ENCODE data around the gene SMG6.

DNA sequence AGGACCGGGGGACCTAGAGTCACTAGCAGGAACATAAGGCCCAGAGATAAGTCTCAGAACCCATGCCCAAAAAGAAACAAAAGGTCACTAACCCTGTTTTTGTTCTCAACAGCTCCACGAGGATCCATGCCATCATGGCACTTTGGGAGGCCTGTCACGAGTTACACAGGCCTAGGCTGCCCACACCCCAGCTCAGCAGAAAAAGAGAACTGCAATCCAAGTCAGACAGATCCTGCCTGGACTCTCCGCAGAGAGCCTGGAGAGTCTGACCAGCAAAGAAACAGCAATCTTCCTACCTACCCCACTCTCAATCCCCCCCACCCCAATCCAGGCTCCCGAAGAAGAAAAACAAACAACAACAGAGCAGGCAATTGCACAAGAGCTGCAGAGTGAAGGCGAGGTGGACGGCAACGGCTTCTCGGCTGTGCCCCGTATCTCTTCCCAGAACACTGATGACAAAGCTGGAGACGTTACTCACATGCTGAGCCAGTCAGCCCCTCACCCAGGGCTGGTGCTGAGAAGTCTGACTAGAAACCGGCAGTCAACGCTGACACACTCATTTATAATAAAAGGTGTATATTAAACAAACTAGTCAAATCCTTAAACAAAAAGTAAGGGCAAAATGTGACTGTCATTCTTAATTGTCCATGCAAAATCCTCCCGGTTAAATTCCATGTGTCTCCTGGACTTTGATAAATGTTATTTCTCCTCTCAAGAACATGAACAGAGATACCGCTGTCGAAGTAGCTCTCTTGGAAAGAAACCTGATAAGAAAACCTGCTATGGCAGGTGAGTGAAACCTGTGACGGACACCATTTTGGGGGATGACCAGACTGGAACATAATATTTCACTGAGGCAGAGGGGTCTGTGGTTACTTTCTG lies 89.3 kb downstream of the SMG6 start:
- TF ChIP-seq, protein P1, sequence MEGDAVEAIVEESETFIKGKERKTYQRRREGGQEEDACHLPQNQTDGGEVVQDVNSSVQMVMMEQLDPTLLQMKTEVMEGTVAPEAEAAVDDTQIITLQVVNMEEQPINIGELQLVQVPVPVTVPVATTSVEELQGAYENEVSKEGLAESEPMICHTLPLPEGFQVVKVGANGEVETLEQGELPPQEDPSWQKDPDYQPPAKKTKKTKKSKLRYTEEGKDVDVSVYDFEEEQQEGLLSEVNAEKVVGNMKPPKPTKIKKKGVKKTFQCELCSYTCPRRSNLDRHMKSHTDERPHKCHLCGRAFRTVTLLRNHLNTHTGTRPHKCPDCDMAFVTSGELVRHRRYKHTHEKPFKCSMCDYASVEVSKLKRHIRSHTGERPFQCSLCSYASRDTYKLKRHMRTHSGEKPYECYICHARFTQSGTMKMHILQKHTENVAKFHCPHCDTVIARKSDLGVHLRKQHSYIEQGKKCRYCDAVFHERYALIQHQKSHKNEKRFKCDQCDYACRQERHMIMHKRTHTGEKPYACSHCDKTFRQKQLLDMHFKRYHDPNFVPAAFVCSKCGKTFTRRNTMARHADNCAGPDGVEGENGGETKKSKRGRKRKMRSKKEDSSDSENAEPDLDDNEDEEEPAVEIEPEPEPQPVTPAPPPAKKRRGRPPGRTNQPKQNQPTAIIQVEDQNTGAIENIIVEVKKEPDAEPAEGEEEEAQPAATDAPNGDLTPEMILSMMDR (IDR thresholded peaks at IDR 0.05; ENCODE audit: insufficient read depth, low read length, poor library complexity, severe bottlenecking): no peak
- no peak for TF ChIP-seq EZH2phosphoT487 (conservative IDR thresholded peaks at IDR 0.05; ENCODE audit: low read length)
